ENCODE measurements around the gene BAG5.
"Not testable (repeated sequence)": the region's sequence is repeated elsewhere in the genome, so short reads cannot be mapped to it uniquely, and the experiment has no call there.

Gene BAG5

DNA sequence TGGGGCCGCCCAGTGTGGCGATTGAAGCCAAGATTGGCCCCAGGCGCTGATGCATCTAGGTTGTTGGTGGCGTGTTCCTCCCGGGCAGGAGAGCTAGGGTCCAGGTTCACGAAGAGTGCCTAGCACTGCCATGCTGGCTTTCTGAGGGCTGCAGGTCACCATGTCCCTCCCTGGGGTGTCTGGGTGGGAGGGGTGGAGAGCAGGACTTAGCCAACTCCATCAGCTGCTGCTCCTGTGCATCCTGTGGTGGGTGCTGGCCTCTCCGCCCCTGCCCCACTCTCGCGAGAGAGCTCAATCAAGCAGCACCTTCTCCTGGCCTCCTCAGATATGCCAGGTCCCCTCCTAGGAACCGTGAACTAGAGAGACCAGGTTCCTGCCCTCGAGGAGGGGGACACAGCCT, 31.6 kb downstream of the BAG5 start:
- DNase-seq (ENCODE audit: insufficient read length) (no peak), FAIRE-seq (no peak)
- TF ChIP-seq POLR2AphosphoS5 (IDR thresholded peaks at IDR 0.05; ENCODE audit: low read depth, low read length) = no peak
- TF ChIP-seq POLR2A (IDR thresholded peaks at IDR 0.05; ENCODE audit: low read depth, low read length) = no peak

DNA sequence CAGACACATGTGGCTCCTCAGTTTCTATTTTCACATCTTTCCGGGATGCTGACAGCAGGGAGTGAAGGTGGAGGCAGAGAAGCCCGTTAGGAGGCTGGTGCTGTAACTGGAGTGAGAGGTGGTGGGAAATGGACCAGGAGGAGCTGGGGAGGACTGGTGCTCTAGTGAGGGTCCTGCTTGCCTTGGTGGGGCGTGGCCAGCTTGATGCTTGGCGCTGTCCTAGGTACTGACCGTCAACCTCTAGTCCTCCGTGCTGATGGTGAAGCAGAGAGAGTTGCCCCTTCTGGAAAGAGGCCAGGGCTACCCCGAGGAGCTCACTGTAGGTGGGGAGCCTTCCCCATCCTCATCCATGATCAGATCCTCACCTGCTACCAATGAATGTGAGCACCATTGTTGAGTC, 32.1 kb downstream of the BAG5 start:
- TF ChIP-seq POLR2AphosphoS5 (IDR thresholded peaks at IDR 0.05; ENCODE audit: low read depth, low read length) = no peak
- no peak for TF ChIP-seq POLR2A (IDR thresholded peaks at IDR 0.05; ENCODE audit: low read depth, low read length)
- TF ChIP-seq TAF1 (IDR thresholded peaks at IDR 0.05; ENCODE audit: borderline replicate concordance, low read depth, low read length) = no peak
- DNase-seq (ENCODE audit: insufficient read length) (no peak), FAIRE-seq (no peak)

DNA sequence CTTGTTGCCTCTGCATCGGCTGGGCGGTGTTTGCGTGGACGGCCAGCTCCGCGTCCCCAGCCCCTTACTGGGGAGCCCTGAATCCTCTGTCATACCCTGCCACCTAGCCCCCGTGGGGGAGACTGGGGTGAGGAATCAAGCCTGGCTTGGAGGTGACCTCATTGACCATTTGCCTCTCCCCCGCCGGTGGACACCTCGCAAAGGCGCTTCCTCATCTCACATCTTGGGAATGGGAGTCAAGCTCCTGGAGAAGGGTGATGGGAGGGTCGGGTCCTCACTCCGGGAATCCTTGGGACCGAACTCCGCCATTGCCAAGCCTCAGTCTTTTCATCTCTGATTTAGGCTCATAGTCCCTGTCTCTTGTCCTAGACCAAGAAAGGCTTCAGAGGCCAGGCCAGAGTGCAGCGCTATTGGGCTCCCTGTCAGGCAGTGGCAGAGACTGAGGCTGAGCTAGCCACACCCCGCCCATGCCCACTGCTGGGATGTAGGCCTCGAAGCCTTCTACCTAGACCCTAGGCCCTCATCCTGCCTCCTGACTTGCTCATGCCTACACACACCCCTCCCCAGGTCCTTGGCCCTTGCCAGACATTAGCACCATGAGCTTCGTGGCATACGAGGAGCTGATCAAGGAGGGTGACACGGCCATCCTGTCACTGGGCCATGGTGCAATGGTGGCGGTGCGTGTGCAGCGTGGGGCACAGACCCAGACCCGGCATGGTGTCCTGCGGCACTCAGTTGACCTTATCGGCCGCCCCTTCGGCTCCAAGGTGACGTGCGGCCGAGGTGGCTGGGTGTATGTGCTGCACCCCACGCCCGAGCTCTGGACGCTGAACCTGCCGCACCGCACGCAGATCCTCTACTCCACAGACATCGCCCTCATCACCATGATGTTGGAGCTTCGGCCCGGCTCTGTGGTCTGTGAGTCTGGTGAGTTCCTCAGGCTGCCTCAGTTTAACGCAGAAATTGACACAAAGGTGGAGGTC, 32.8 kb downstream of the BAG5 start:
- TF ChIP-seq POLR2AphosphoS5 (IDR thresholded peaks at IDR 0.05; ENCODE audit: low read depth, low read length) (peak; percentile 34; the same call in 1 of the 2 replicates), POLR2A (IDR thresholded peaks at IDR 0.05; ENCODE audit: low read depth, low read length) (no peak)
- FAIRE-seq = no peak

DNA sequence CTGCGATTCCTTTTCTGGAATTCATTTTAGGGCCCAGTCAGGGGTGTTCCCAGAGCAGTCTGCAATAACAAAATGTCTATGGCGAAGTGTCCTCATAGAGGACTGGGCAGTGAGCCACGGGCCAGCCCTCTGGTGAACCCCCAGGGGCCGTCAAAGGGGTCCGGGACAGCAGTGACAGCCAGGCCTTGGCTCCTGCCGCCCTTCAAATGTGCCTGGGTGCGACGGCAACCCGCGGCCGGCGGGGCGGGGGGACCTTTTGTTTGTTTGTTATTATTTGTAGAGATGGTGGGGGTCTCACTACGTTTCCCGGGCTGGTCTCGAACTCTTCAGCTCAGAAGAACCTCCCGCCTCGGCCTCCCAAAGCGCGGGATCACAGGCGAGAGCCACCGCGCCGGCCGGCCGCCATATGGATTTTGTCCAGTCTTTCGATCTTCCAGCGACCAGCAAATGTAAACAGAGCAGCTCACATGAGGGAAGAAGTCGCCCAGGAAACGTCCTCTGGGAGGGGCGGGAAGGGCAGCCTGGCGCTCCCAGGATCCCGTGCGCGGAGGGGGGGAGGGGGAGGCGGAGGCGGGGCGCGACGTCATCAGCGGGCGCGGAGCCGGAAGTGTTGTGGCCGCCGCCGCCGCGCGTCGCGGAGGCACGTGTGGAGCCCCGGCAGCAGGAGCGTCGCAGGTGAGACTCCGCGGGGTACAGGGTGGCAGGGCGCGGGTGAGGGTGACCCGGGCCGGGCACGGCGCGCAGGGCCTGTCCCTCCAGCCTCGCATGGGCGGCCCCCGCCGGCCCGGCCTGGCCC, 33.7 kb downstream of the BAG5 start, which contains the start of gene TRMT61A:
TSS of gene TRMT61A (plus strand) at position 610 of the 796 bp plus-strand sequence. CDS start 783 bp downstream, outside the sequence.
- DNase-seq (ENCODE audit: insufficient read length) (peak; percentile 98), FAIRE-seq (peak; percentile 82)
- peak; percentile 76; the same call in 1 of the 2 replicates for TF ChIP-seq POLR2A (IDR thresholded peaks at IDR 0.05; ENCODE audit: low read depth, low read length)
- 0 out of 2 replicates have a peak, but pooled peaks have one; percentile 15 for TF ChIP-seq TAF1 (IDR thresholded peaks at IDR 0.05; ENCODE audit: borderline replicate concordance, low read depth, low read length)
- TF ChIP-seq POLR2AphosphoS5 (IDR thresholded peaks at IDR 0.05; ENCODE audit: low read depth, low read length) = no peak; the same call in 1 of the 2 replicates

More for the DNA sequence above, 32.8 kb downstream of the BAG5 start:
- DNase-seq (ENCODE audit: insufficient read length) = no peak

DNA sequence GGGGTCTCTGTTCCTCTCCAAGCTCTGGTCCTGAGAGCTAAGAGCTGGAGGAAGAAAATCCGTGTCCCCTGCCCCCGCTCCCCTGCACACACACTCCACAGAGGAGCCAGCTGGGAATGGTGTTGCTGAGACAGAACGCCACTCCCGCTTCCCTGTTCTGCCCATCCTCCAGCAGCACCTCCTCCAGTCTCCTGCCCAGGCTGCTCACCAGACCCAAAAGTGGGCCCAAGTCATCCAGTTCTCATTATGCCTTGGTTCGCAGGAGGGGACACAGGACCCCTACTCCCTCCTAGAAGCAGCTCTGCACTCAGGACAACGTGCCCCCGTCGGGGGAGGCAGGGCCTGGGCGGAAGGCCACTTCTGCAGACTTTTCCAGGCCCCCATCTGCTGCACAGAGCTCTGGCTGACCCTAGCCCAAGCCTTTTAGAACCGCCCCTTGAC, 34.3 kb downstream of the BAG5 start:
- TF ChIP-seq TAF1 (IDR thresholded peaks at IDR 0.05; ENCODE audit: borderline replicate concordance, low read depth, low read length) (no peak), POLR2A (IDR thresholded peaks at IDR 0.05; ENCODE audit: low read depth, low read length) (no peak), POLR2AphosphoS5 (IDR thresholded peaks at IDR 0.05; ENCODE audit: low read depth, low read length) (no peak)
- FAIRE-seq (no peak), DNase-seq (ENCODE audit: insufficient read length) (no peak)

DNA sequence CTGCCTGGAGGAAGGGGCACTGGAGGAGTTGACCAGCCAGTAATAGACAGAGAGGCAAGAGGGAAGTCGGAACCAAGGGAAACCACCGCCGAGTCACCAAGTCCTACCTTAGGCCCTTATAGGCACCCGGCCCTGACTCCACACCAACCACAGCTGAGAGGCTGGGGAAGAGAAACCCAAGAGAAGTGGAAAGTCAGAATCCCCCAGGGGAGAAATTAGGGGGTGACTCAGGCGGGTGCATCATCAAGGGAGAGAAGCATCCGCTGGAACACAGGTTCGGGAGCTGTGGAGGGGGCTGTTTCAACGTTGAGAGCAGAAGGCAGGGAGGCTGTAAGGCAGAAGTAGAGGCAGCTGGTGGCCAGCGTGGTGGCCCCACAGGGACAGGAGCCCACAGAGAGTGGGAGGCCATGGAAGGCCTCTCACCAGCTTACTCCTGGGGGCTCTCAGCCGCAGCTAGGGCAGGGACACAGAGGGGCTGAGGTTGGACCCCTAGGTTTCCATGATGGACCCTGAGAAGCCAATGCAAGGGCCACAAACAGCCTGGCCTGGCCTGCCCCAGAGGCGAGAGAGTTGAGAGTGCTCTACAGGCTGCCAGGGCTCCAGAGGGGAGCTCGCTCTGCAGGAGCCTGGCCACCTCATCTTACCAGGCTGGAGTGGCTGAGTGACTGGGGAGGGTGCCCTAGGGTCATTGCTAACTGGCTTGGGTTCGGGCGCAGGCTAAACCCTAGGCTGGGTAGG, 34.9 kb downstream of the BAG5 start:
- FAIRE-seq = peak; percentile 87
- DNase-seq (ENCODE audit: insufficient read length) = no peak
- TF ChIP-seq POLR2AphosphoS5 (IDR thresholded peaks at IDR 0.05; ENCODE audit: low read depth, low read length) (no peak), TAF1 (IDR thresholded peaks at IDR 0.05; ENCODE audit: borderline replicate concordance, low read depth, low read length) (no peak), POLR2A (IDR thresholded peaks at IDR 0.05; ENCODE audit: low read depth, low read length) (no peak)

DNA sequence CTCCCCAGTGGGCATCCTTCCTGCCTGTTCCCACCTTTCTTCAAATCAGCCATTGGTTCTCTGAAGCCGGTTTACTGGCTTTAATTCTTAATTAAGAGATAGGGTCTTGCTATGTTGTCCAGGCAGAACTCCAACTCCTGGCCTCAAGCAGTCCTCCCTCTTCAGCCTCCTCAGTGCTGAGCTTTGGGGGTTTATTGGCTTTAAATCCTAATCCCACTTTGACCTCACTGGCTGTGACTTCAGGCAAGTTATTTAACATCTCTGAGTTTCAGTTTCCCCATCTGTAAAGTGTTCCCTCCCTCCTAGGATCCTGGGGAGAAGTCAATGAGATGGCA, 35.6 kb downstream of the BAG5 start:
- FAIRE-seq = no peak
- TF ChIP-seq TAF1 (IDR thresholded peaks at IDR 0.05; ENCODE audit: borderline replicate concordance, low read depth, low read length) (no peak), POLR2A (IDR thresholded peaks at IDR 0.05; ENCODE audit: low read depth, low read length) (no peak), POLR2AphosphoS5 (IDR thresholded peaks at IDR 0.05; ENCODE audit: low read depth, low read length) (no peak)
- no peak for DNase-seq (ENCODE audit: insufficient read length)

DNA sequence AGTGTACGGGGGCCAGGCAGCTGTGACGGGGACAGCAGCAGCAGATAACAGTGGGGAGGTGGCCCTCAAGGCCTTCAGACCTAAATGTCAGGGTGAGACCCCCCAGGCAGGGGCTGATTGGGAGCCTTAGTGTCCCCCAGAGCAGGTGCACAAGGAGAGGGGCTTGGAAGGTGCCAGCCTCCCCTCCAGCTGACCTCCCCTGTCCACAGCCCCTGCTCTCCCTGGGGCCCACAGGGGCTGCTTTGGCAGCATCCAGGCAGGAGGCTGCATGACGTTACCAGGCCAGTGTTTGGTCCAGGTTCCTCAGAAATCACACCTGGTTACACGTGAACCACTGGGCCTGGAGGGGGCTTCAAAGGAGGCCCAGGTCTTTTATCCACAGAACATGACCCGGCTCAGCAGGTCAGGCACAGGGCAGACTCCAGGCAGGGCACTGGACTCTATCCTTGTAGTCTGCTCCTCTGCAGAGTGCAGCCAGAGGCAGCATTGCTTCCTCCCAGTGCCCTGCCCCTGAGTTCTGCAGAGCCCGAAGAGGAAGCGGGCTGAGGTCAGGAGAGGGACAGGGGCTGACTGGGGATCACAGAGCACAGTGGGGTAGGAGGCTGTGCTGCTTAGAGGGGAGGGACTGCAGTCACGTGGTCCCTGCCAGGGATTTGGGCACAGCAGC, 36.1 kb downstream of the BAG5 start:
- DNase-seq (ENCODE audit: insufficient read length) (no peak), FAIRE-seq (no peak)
- TF ChIP-seq POLR2A (IDR thresholded peaks at IDR 0.05; ENCODE audit: low read depth, low read length) (no peak), TAF1 (IDR thresholded peaks at IDR 0.05; ENCODE audit: borderline replicate concordance, low read depth, low read length) (no peak), POLR2AphosphoS5 (IDR thresholded peaks at IDR 0.05; ENCODE audit: low read depth, low read length) (no peak)

DNA sequence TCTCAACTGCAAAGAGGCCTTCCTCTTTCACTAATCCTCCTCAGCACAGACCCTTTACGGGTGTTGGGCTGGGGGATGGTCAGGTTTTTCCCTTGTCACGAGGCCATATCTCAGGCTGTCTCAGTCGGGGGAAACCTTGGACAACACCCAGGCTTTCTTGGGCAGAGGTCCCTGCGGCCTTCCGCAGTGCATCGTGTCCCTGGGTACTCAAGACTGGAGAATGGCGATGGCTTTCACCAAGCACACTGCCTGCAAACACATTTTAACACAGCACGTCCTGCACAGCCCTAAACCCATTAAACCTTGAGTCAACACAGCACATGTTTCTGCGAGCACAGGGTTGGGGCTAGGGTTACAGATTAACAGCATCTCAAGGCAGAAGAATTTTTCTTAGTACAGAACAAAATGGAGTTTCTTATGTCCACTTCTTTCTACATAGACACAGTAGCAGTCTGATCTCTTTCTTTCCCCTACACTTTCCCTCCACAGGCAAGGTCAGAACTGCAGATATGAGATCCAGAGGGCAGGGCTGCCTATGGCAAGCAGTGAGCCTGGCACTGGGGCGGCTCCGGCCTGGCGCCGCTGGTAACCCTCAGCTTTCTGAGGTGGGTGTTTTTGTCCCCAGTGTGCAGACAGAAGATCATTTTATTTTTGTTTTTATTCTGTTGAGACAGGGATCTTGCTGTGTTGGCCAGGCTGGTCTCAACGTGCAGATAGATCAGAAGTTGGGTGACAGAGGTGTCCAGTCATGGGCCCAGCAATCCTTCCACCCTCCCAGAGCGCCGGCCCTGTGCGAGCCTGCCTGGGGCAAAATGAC, 36.8 kb downstream of the BAG5 start:
- not testable (repeated sequence) for FAIRE-seq; DNase-seq (ENCODE audit: insufficient read length)
